Measurements from ENCODE around the gene PLCB3. TPM values are rescaled to one million over a fixed set of nuclear protein-coding genes. Genes with fewer than 3 reads are reported as not detected.

PLCB3 gene
- total and polyA plus RNA-seq, 2 of the 13 experiments (the other 11 are each of a cell fraction or from before 2014, with no cell fraction given), result 7.5 to 13.8 TPM

GRCh38 chr11:64234647-64235379 lies 16.5 kb upstream of the PLCB3 start (continued):
- TF ChIP-seq ZKSCAN8 (CRISPR knock-in tag; IDR thresholded peaks at IDR 0.05; ENCODE audit: borderline replicate concordance) (no peak), ZSCAN5A (CRISPR knock-in tag; IDR thresholded peaks at IDR 0.05; ENCODE audit: borderline replicate concordance) (no peak), HMGA1 (CRISPR knock-in tag; conservative IDR thresholded peaks at IDR 0.05) (no peak), ZNF446 (CRISPR knock-in tag; IDR thresholded peaks at IDR 0.05) (peak; percentile 61; the same call in 1 of the 2 replicates), ZFX (CRISPR knock-in tag; IDR thresholded peaks at IDR 0.05; ENCODE audit: low read depth) (peak; percentile 59; the same call in 1 of the 2 replicates), ZNF510 (CRISPR knock-in tag; IDR thresholded peaks at IDR 0.05; ENCODE audit: low read depth) (no peak), CSRNP1 (CRISPR knock-in tag; IDR thresholded peaks at IDR 0.05) (no peak), WIZ (CRISPR knock-in tag; IDR thresholded peaks at IDR 0.05) (no peak), ZNF160 (CRISPR knock-in tag; IDR thresholded peaks at IDR 0.05) (peak; percentile 58; the same call in 1 of the 2 replicates), HNRNPH1 (optimal IDR thresholded peaks at IDR 0.05; ENCODE audit: low read depth, low read length) (no peak), NFATC3 (CRISPR knock-in tag; IDR thresholded peaks at IDR 0.05) (no peak), KDM4B (CRISPR knock-in tag; IDR thresholded peaks at IDR 0.05) (no peak), ZNF563 (CRISPR knock-in tag; IDR thresholded peaks at IDR 0.05) (peak; percentile 87), ELF3 (CRISPR knock-in tag; IDR thresholded peaks at IDR 0.05) (peak; percentile 82), ZNF253 (CRISPR knock-in tag; IDR thresholded peaks at IDR 0.05; ENCODE audit: borderline replicate concordance) (no peak), MTA3 (CRISPR knock-in tag; IDR thresholded peaks at IDR 0.05) (no peak), SRSF4 (IDR thresholded peaks at IDR 0.05; ENCODE audit: low read depth, low read length, poor library complexity, severe bottlenecking) (no peak), NFYB (CRISPR knock-in tag; IDR thresholded peaks at IDR 0.05) (no peak), GMEB2 (CRISPR knock-in tag; IDR thresholded peaks at IDR 0.05; ENCODE audit: low read depth) (no peak), ZNF567 (CRISPR knock-in tag; IDR thresholded peaks at IDR 0.05; ENCODE audit: borderline replicate concordance) (no peak), ZNF558 (CRISPR knock-in tag; IDR thresholded peaks at IDR 0.05; ENCODE audit: borderline replicate concordance) (no peak), ZHX1 (CRISPR knock-in tag; IDR thresholded peaks at IDR 0.05; ENCODE audit: low read depth) (no peak), ATM (IDR thresholded peaks at IDR 0.05; ENCODE audit: borderline replicate concordance) (no peak)
